ENCODE results near the gene SPDYE6. TPM values are rescaled to one million over a fixed set of nuclear protein-coding genes. Genes with fewer than 3 reads are reported as not detected.

SPDYE6 gene
- total RNA-seq, 1 donor from 2014 or later: not detected

DNA sequence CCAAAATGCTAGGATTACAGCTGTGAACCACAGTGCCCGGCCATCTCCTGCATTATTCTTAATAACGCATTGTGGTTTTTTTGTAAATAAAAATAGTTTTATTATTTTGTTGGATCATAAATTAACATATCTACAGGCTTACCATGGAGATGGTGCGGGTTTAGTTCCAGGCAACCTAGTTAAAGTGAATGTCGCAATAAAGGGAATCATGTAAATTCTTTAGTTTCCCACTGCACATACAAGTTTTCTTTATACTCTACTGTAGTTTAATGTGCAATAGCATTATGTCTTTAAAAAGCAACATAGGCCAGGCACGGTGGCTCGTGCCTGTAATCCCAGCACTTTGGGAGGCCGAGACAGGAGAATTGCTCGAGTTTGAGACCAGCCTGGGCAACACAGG lies 42.3 kb upstream of the SPDYE6 start:
- no peak overlapping the region for H3K4me3 Mint-ChIP-seq (ENCODE audit: unreplicated experiment)
- no peak overlapping the region for H3K27ac Mint-ChIP-seq (ENCODE audit: unreplicated experiment)
- DNase-seq: no peak
- H3K36me3 Mint-ChIP-seq (ENCODE audit: unreplicated experiment): peaks cover 5% of the 10 kb centered on the region
- peaks cover 9% of the 10 kb centered on the region for H3K9me3 Mint-ChIP-seq (ENCODE audit: unreplicated experiment)
- TF ChIP-seq, protein P1, sequence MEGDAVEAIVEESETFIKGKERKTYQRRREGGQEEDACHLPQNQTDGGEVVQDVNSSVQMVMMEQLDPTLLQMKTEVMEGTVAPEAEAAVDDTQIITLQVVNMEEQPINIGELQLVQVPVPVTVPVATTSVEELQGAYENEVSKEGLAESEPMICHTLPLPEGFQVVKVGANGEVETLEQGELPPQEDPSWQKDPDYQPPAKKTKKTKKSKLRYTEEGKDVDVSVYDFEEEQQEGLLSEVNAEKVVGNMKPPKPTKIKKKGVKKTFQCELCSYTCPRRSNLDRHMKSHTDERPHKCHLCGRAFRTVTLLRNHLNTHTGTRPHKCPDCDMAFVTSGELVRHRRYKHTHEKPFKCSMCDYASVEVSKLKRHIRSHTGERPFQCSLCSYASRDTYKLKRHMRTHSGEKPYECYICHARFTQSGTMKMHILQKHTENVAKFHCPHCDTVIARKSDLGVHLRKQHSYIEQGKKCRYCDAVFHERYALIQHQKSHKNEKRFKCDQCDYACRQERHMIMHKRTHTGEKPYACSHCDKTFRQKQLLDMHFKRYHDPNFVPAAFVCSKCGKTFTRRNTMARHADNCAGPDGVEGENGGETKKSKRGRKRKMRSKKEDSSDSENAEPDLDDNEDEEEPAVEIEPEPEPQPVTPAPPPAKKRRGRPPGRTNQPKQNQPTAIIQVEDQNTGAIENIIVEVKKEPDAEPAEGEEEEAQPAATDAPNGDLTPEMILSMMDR (IDR thresholded peaks at IDR 0.05; ENCODE audit: partially characterized antibody, unreplicated experiment): no peak
- H3K27me3 Mint-ChIP-seq (ENCODE audit: unreplicated experiment): peaks cover 15% of the 10 kb centered on the region
- peaks cover 9% of the 10 kb centered on the region for H3K4me1 Mint-ChIP-seq (ENCODE audit: low read depth, unreplicated experiment)

- DNase-seq: no peak
- Mint-ChIP-seq H3K27me3 (ENCODE audit: unreplicated experiment) (peaks cover 17% of the 10 kb centered on the region), H3K36me3 (ENCODE audit: unreplicated experiment) (peaks cover 5% of the 10 kb centered on the region), H3K4me3 (ENCODE audit: unreplicated experiment) (peak overlapping the region; percentile 99), H3K4me1 (ENCODE audit: low read depth, unreplicated experiment) (peaks cover 5% of the 10 kb centered on the region), H3K9me3 (ENCODE audit: unreplicated experiment) (peaks cover 9% of the 10 kb centered on the region), H3K27ac (ENCODE audit: unreplicated experiment) (peak overlapping the region; percentile 82)
- TF ChIP-seq, protein P1 (IDR thresholded peaks at IDR 0.05; ENCODE audit: partially characterized antibody, unreplicated experiment): no peak
Observed at GRCh38 chr7:102396710-102397019, 40.4 kb upstream of the SPDYE6 start.

- DNase-seq: peak; percentile 83
- Mint-ChIP-seq H3K4me3 (ENCODE audit: unreplicated experiment) (peak within 1 kb of the TSS; percentile 99), H3K27ac (ENCODE audit: unreplicated experiment) (peak within 1 kb of the TSS; percentile 100), H3K27me3 (ENCODE audit: unreplicated experiment) (peaks cover 17% of the 10 kb centered on the region), H3K36me3 (ENCODE audit: unreplicated experiment) (peaks cover 4% of the 10 kb centered on the region), H3K4me1 (ENCODE audit: low read depth, unreplicated experiment) (peaks cover 5% of the 10 kb centered on the region), H3K9me3 (ENCODE audit: unreplicated experiment) (peaks cover 9% of the 10 kb centered on the region)
- TF ChIP-seq, protein P1 (IDR thresholded peaks at IDR 0.05; ENCODE audit: partially characterized antibody, unreplicated experiment): no peak
Observed at GRCh38 chr7:102395873-102396709, 39.8 kb upstream of the SPDYE6 start, which contains the start of gene PRKRIP1. Gene PRKRIP1, plus strand, starts transcription at chr7:102396363. Its CDS starts 49 bp downstream, at chr7:102396412.

DNA sequence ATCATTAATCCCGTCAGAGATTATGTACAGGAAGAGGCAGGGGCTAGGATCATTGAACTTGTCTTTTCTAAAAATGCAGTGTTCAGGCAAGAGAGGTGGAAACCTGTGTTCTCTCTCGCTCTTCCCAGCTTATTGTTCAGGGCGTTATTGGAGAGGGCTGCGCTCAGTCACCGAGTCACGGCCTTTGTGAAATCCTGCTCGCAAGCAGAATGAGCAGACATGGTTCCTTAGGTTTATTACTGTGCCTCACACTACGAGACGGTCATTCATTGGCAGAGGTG lies 39.3 kb upstream of the SPDYE6 start:
- Mint-ChIP-seq H3K36me3 (ENCODE audit: unreplicated experiment) (no peaks in the 10 kb centered on the region), H3K4me3 (ENCODE audit: unreplicated experiment) (peak overlapping the region; percentile 99), H3K27me3 (ENCODE audit: unreplicated experiment) (peaks cover 15% of the 10 kb centered on the region), H3K27ac (ENCODE audit: unreplicated experiment) (peak overlapping the region; percentile 100), H3K9me3 (ENCODE audit: unreplicated experiment) (peaks cover 9% of the 10 kb centered on the region), H3K4me1 (ENCODE audit: low read depth, unreplicated experiment) (peaks cover 5% of the 10 kb centered on the region)
- TF ChIP-seq, protein P1 (IDR thresholded peaks at IDR 0.05; ENCODE audit: partially characterized antibody, unreplicated experiment): no peak
- DNase-seq: no peak

DNA sequence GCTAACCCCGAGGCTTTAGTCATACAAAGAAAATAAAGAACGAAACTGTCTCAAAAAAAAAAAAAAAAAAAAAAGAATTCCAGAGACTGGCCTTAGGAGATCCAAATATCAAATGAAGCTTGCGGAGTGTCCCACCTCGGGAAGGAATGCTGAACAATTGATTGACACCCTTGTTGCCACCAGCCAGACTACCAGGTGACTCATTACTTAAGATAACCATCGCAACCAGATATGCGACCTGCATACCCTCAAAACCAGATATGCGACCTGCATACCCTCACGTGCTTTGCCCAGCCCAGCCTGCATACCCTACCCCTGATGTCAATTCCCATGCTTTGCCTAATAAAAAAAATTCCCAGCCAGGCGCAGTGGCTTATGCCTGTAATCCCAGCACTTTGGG lies 37.2 kb upstream of the SPDYE6 start:
- TF ChIP-seq, protein P1 (IDR thresholded peaks at IDR 0.05; ENCODE audit: partially characterized antibody, unreplicated experiment): no peak
- no peak overlapping the region for H3K4me3 Mint-ChIP-seq (ENCODE audit: unreplicated experiment)
- no peak for DNase-seq
- no peaks in the 10 kb centered on the region for H3K36me3 Mint-ChIP-seq (ENCODE audit: unreplicated experiment)
- H3K27me3 Mint-ChIP-seq (ENCODE audit: unreplicated experiment): peaks cover 15% of the 10 kb centered on the region
- H3K9me3 Mint-ChIP-seq (ENCODE audit: unreplicated experiment): peaks cover 9% of the 10 kb centered on the region
- H3K27ac Mint-ChIP-seq (ENCODE audit: unreplicated experiment): no peak overlapping the region
- peaks cover 5% of the 10 kb centered on the region for H3K4me1 Mint-ChIP-seq (ENCODE audit: low read depth, unreplicated experiment)
